SH-SY5Y (cell line): Measurements from ENCODE around the gene PLEKHA6.

Source experiments
- GATA2 ChIP-seq: IDR thresholded peaks from 2 replicates; pipeline ENCODE4 v1.6.1; 2011; ENCODE audit warnings: mild to moderate bottlenecking, low read depth, low read length
- GATA3 ChIP-seq: IDR thresholded peaks from 2 replicates; pipeline ENCODE4 v1.6.1; 2011; ENCODE audit warnings: low read depth, mild to moderate bottlenecking, low read length, moderate library complexity

- TF ChIP-seq GATA2, result no peak
- TF ChIP-seq GATA3, result no peak
Measured at GRCh38 chr1:204350312-204350711, 9.4 kb downstream of the PLEKHA6 start.
